Pancreas (tissue), 10 donors: ENCODE measurements around the gene RFX8. TPM values are rescaled to one million over a fixed set of nuclear protein-coding genes. Genes with fewer than 3 reads are reported as not detected.

Experiments
- ATAC-seq, 4 donors: fragments of 200-7000 bp; cut with Tn5 transposase; one replicate each; pipeline versions ENCODE4 v1.8.0 to v1.9.1; 2020; ENCODE audit warnings: mild to moderate bottlenecking in 4 of 4, moderate library complexity in 4 of 4
- DNase-seq, 6 donors: peaks; one replicate each; pipeline ENCODE4 v3.0.0-alpha.2; 2020
- FAIRE-seq: peaks from 2 replicates; lab custom pipeline; 2012; peaks lifted over from hg19 to GRCh38; lab: Jason Lieb, UNC
- H3K27ac ChIP-seq, 4 donors: fragments of 200-600 bp; sonication (generic); 1 replicate in 3 of 4; 2 replicates in 1 of 4; pipeline versions ENCODE4 v1.5.0 to v1.8.0; 2020
- H3K27me3 ChIP-seq, 4 donors: fragments of 200-600 bp; one replicate each; pipeline ENCODE4 v1.8.0; 2021
- H3K36me3 ChIP-seq, 3 donors: fragments of 200-600 bp; sonication (generic) in 1 of 3; one replicate each; pipeline versions ENCODE4 v1.5.0 to v1.8.0; 2020 to 2021
- H3K4me1 ChIP-seq, 3 donors: fragments of 200-600 bp; one replicate each; pipeline ENCODE4 v1.8.0; 2021
- H3K4me3 ChIP-seq, 4 donors: fragments of 200-600 bp; sonication (generic) in 2 of 4; one replicate each; pipeline versions ENCODE4 v1.5.0 to v1.8.0; 2020 to 2021
- H3K9me3 ChIP-seq, 4 donors: fragments of 200-600 bp; one replicate each; pipeline ENCODE4 v1.8.0; 2021
- WGBS, 2 donors: extraction: QIAGEN DNeasy Blood & Tissue Kit; methylation state at CpG; one replicate each; pipeline ENCODE4 v1.1.7; 2013; 5-methylcytosine and 5-hydroxymethylcytosine counted together
- intact Hi-C, 3 donors: fragments of 100-400 bp; cut with DNase I; formaldehyde crosslinking; loops; one replicate each; pipeline versions ENCODE4 v1.11.1 to v1.14.2; 2022
- polyA plus RNA-seq, 2 donors: library from polyadenylated mRNA; stranded (reverse); fragments of 200-250 nt; gene quantifications; one replicate each; pipeline ENCODE4 v1.2.3, GENCODE V29; 2013
- total RNA-seq, 6 donors: library from RNA; stranded (reverse); fragmentation: NEBNext Ultra II Directional in 4 of 6; extraction: Animal tissue kit (Norgen Biotek cat#: 25700) in 4 of 6; gene quantifications; one replicate each; pipeline versions ENCODE4 v1.2.1 to v1.2.4, GENCODE V29; 2021 to 2023
- TF ChIP-seq, protein P1 (sequence below), 4 donors: fragments of 200-600 bp; sonication (generic) in 3 of 4; IDR thresholded peaks; one replicate each; pipeline versions ENCODE4 v1.5.0 to v1.8.0; 2021; ENCODE audit warnings: antibody characterized with exemption in 4 of 4
- donor health status: healthy with polysubstance abuse.
- donor health status: DM: no; HTN: no; CAD: no; lungs with moderate emphysema.
- donor health status: DM: no; HTN: no; CAD: no.
- donor health status: control.
- donor health status: control.
- donor health status: Bipolar disorder and iron deficiency.
- donor health status: DM: yes; HTN: yes; CAD: no.
- donor health status: DM: no; HTN: no; CAD: no.
- donor health status: DM: no; HTN: no; CAD: no.
- donor health status: DM: yes; HTN: yes; CAD: no.

RFX8 gene
- under 1 TPM in 2 of 6 donors, not detected in 4; 0.28 to 0.52 TPM for total RNA-seq
- polyA plus RNA-seq, result under 1 TPM; 0.15 to 0.40 TPM

DNA sequence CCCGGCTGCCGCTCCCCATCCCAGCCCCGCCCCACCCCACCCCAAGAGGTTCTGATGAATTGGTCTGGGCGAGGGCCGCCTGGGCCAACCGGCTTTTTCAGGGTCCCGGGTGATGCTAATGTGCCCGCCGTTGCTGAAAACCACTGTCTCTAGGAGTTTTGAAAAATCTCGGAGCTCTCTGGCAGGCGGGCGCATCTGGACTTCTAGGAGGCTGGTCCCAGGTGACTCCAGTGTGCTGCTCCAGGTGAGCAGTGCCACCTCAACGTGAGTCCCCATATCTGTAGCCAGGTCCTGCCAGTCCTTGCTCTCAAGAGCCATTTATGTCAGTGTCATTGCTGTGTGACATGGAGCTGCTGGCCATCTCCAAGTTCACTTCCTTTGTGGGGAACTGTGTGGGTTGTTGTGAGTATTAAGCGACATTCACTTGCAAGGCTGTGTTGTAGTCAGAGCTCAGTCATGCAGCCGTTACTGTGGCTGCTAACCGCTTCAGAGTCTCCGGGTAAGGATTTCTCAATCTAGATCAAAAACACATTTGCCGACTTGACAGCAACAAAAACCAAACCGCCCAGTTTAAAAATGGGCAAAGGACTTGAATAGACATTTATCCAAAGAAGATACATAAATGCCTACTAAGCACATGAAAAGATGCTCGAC is at the start of gene RFX8:
RFX8 (minus strand) TSS at position 382 of the 654 bp plus-strand sequence. CDS start 8,264 bp downstream, outside the sequence.
- Histone ChIP-seq H3K27ac (peak within 1 kb of the TSS in 2 of 4 donors; percentile 10 to 50), H3K27me3 (no peaks in the 10 kb centered on the region), H3K4me1 (peaks cover 0 to 4% (median 0%) of the 10 kb centered on the region in 3 donors), H3K4me3 (peak within 1 kb of the TSS; percentile 5 to 57 (median 25)), H3K9me3 (no peaks in the 10 kb centered on the region), H3K36me3 (no peaks in the 10 kb centered on the region)
- WGBS, 2 donors, result 38 to 41% methylated on average over 20 of the region's 20 CpGs
- intact Hi-C loops, result no loop called here
- DNase-seq, result no peak
- peak in 3 of 4 donors; percentile 31 to 69 (median 57) for ATAC-seq
- TF ChIP-seq, protein P1, sequence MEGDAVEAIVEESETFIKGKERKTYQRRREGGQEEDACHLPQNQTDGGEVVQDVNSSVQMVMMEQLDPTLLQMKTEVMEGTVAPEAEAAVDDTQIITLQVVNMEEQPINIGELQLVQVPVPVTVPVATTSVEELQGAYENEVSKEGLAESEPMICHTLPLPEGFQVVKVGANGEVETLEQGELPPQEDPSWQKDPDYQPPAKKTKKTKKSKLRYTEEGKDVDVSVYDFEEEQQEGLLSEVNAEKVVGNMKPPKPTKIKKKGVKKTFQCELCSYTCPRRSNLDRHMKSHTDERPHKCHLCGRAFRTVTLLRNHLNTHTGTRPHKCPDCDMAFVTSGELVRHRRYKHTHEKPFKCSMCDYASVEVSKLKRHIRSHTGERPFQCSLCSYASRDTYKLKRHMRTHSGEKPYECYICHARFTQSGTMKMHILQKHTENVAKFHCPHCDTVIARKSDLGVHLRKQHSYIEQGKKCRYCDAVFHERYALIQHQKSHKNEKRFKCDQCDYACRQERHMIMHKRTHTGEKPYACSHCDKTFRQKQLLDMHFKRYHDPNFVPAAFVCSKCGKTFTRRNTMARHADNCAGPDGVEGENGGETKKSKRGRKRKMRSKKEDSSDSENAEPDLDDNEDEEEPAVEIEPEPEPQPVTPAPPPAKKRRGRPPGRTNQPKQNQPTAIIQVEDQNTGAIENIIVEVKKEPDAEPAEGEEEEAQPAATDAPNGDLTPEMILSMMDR (IDR thresholded peaks at IDR 0.05), result no peak
- FAIRE-seq, result no peak

DNA sequence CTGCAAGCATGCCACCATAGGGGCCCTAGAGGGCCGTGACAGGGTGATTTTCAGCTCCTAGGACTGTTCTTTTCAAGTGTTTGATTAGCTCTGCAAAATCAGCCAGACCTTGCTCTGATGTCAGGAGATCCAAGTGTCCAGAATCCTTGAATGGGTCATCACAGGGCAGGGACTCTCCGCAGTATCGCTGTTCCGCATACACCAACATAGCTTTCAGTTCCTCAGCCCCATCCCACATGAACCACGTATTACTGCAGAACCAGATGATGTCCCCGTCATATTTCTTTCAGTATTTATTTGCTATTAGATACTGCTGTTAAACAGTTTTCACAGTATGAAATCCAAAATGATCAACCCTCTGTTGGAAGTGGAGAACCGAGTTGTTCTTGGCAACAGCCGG is 46.6 kb upstream of the RFX8 start:
- no peaks in the 10 kb centered on the region for H3K27me3 ChIP-seq
- 86% methylated on average over 8 of the region's 8 CpGs for WGBS, 2 donors
- no peaks in the 10 kb centered on the region for H3K9me3 ChIP-seq
- TF ChIP-seq, protein P1 (IDR thresholded peaks at IDR 0.05), result no peak
- no peak for DNase-seq
- intact Hi-C loops, result no loop called here
- no peaks in the 10 kb centered on the region for H3K36me3 ChIP-seq
- no peak for ATAC-seq
- H3K4me1 ChIP-seq, result no peaks in the 10 kb centered on the region
- H3K4me3 ChIP-seq, result no peak overlapping the region
- H3K27ac ChIP-seq, result no peak overlapping the region
- FAIRE-seq, result no peak

DNA sequence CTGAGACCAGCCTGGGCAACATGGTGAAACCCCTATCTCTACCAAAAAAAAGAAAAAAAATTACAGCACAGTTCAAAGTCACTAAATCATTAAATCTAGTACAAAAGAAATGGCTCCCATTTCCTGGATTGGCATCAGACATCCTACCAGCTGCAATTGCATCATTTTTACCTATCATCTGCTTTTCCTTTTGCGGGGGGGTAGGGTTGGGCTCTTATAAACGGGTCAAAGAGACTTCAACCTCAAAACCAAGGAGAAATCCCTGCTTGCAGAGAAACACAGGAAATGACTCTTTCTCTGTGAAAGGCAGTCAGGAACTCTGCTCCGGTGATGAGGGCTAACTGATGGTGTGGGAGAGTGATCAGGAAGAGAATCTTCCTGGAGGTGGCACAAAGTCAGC is 45.3 kb upstream of the RFX8 start:
- TF ChIP-seq, protein P1 (IDR thresholded peaks at IDR 0.05), result no peak
- FAIRE-seq (no peak), DNase-seq (no peak), ATAC-seq (no peak)
- Histone ChIP-seq H3K36me3 (no peaks in the 10 kb centered on the region), H3K27ac (no peak overlapping the region), H3K4me1 (no peaks in the 10 kb centered on the region), H3K27me3 (no peaks in the 10 kb centered on the region), H3K9me3 (no peaks in the 10 kb centered on the region), H3K4me3 (no peak overlapping the region)
- 59 to 70% methylated on average over 3 of the region's 3 CpGs for WGBS, 2 donors
- intact Hi-C loops, result no loop called here

DNA sequence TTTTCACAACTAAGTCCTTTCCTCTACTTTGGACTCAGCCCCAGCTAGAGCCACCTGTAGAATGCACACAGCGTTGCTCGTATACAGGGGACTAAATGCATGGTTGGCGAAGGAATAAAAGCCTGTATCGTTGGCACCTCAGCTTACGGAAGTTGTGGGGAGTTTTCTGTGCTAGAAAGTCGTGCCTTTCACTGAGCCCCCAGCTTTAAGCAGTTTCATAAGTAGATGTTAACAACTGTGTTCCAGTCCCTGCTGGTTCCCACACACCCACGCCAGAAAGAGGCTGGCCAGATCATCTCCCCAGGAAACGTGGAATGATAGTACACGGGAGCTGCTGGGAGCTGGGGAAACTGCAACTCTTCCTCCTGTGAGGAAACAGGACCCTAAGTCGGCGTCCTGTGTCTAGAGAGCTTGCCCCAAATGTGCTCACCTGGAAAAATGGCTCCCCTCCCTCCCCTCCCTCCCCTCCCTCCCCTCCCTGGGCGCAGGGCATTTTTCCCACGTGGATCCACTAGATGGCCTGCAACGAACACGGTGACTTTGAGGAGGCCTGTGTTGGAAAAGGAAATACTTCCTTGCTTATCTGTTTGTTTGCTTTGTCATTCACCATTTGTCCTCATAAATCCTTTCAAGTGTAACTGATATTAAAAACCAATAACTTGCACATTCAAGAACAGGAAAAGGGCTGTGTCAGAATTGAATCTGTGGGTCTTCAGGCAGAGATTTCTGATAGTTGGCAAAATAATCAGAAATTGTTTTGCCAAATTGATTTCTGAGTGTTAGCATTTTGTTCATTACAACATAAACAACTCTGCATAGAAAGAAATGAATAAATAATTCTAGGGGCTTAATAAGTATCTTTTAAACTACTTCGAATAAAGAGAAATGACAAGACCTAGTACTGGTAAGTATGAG is 43.9 kb upstream of the RFX8 start:
- Histone ChIP-seq H3K27ac (no peak overlapping the region), H3K36me3 (no peaks in the 10 kb centered on the region), H3K27me3 (no peaks in the 10 kb centered on the region), H3K4me1 (no peaks in the 10 kb centered on the region), H3K4me3 (no peak overlapping the region), H3K9me3 (no peaks in the 10 kb centered on the region)
- TF ChIP-seq, protein P1 (IDR thresholded peaks at IDR 0.05), result peak in 3 of 4 donors; percentile 15 to 20 (median 18)
- 26 to 36% methylated on average over 14 to 16 of the region's 16 CpGs for WGBS, 2 donors
- intact Hi-C loops, result loop anchor here in 1 of 3 donors (10.0 kb wide), 1 partner anchor 326 kb away; no protein-coding TSS in a partner anchor
- FAIRE-seq (no peak), ATAC-seq (peak; percentile 89 to 94 (median 90)), DNase-seq (peak in 5 of 6 donors; percentile 41 to 67 (median 52))
